ENCODE measurements around the gene UBALD1.

Gene UBALD1

DNA sequence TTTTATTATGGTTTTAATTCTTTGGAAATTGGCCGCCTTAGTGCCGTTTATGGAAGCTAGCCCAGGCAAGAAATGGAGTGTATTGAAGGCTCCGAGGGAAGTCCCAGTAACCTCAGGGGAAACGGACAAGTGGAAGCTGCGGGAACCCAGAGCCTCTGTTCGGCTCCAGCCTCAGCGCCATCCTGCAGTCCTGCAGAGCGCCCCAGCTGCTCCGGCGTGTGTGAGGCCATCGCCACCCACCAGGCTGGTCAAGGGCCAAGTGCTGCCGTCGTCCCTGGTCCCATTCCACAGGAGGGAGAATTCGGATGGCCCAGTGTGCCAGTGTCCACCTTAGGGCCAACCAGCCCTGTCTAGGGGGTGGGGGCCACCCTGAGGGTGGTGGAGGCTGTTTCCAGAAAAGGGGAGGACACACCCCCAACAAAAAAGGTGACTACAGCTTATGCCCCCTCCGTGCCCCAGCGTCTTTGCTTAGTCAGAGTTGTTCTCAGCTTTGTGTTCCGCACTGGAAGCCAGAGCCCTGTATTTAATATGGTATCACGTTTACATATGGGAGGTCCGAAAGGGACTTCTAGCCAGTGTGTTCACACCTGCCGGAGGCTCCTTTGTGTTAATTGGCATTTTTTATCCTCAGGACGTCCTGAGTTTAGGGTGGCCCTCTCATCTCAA is 22.9 kb upstream of the UBALD1 start:
- H3K4me3 ChIP-seq (ENCODE audit: control insufficient read depth, low read depth, low read length), result no peak overlapping the region
- TF ChIP-seq, protein P1, sequence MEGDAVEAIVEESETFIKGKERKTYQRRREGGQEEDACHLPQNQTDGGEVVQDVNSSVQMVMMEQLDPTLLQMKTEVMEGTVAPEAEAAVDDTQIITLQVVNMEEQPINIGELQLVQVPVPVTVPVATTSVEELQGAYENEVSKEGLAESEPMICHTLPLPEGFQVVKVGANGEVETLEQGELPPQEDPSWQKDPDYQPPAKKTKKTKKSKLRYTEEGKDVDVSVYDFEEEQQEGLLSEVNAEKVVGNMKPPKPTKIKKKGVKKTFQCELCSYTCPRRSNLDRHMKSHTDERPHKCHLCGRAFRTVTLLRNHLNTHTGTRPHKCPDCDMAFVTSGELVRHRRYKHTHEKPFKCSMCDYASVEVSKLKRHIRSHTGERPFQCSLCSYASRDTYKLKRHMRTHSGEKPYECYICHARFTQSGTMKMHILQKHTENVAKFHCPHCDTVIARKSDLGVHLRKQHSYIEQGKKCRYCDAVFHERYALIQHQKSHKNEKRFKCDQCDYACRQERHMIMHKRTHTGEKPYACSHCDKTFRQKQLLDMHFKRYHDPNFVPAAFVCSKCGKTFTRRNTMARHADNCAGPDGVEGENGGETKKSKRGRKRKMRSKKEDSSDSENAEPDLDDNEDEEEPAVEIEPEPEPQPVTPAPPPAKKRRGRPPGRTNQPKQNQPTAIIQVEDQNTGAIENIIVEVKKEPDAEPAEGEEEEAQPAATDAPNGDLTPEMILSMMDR (conservative IDR thresholded peaks at IDR 0.05; ENCODE audit: control insufficient read depth, insufficient read depth, low read depth, low read length), result no peak
- DNase-seq (ENCODE audit: low read depth), result no peak

DNA sequence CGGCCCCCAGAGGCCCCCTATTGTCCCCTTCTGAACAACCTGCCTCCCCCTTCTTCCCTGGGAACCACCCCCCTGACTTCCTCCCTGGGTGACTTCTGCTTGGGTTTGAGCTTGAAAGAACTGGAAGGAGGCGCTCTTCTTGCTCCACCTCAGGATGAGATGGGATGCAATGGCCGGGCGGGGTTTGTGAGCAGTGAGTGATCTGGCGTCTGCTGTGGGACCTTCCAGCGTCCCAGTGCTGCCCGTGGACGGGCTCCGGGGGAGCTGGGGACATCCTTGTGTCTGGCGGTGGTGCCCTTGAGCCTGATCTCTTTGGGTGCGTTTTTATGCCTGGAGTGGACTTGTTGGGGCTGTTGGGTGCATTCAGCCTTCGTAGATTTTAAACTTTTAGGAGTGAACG is 21.5 kb upstream of the UBALD1 start:
- DNase-seq (ENCODE audit: low read depth), result no peak
- no peak overlapping the region for H3K4me3 ChIP-seq (ENCODE audit: control insufficient read depth, low read depth, low read length)
- TF ChIP-seq, protein P1 (conservative IDR thresholded peaks at IDR 0.05; ENCODE audit: control insufficient read depth, insufficient read depth, low read depth, low read length), result no peak

DNA sequence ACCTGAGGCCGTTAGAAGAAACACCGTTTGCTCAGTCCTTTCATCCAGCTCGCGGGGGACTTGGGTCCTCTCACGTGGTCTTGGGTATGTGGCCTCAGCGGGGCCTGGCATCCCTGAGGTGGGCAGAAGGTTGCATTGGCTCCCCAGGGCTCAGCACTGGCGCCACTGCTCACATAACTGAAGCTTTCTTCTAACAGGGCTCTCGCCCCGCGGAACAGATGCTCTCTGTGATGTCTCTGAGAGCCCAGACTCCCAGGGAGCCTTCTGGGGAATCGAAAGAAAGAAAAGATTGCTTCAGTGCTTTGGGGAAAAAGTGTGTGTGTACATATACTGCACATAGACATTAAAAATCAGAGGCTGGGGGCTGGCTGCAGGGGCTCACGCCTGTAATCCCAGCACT is 20.1 kb upstream of the UBALD1 start:
- TF ChIP-seq, protein P1 (conservative IDR thresholded peaks at IDR 0.05; ENCODE audit: control insufficient read depth, insufficient read depth, low read depth, low read length), result no peak
- DNase-seq (ENCODE audit: low read depth), result no peak
- H3K4me3 ChIP-seq (ENCODE audit: control insufficient read depth, low read depth, low read length), result no peak overlapping the region

- TF ChIP-seq, protein P1 (conservative IDR thresholded peaks at IDR 0.05; ENCODE audit: control insufficient read depth, insufficient read depth, low read depth, low read length), result no peak
- no peak for DNase-seq (ENCODE audit: low read depth)
- no peak overlapping the region for H3K4me3 ChIP-seq (ENCODE audit: control insufficient read depth, low read depth, low read length)
Measured at GRCh38 chr16:4633910-4634635, 19.4 kb upstream of the UBALD1 start.

- no peak for DNase-seq (ENCODE audit: low read depth)
- no peak overlapping the region for H3K4me3 ChIP-seq (ENCODE audit: control insufficient read depth, low read depth, low read length)
- TF ChIP-seq, protein P1 (conservative IDR thresholded peaks at IDR 0.05; ENCODE audit: control insufficient read depth, insufficient read depth, low read depth, low read length), result no peak
Measured at GRCh38 chr16:4631444-4631843, 16.8 kb upstream of the UBALD1 start.

DNA sequence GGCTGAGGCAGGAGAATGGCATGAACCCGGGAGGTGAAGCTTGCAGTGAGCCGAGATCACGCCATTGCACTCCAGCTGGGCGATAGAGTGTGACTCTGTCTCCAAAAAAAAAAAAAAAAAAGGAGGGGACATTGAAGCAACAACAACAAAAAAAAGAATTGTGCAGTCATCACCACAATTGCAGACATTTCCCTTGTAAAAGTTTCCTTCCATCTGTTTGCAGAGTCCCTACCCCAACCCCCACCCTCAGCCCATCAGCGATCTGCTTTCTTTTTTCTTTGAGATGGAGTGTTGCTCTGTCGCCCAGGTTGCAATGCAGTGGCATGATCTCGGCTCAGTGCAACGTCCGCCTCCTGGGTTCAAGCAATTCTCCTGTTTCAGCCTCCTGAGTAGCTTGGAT is 13.6 kb upstream of the UBALD1 start:
- TF ChIP-seq, protein P1 (conservative IDR thresholded peaks at IDR 0.05; ENCODE audit: control insufficient read depth, insufficient read depth, low read depth, low read length), result no peak
- DNase-seq (ENCODE audit: low read depth), result no peak
- no peak overlapping the region for H3K4me3 ChIP-seq (ENCODE audit: control insufficient read depth, low read depth, low read length)
